ENCODE data around the gene INPP4B. TPM values are rescaled to one million over a fixed set of nuclear protein-coding genes. Genes with fewer than 3 reads are reported as not detected.

INPP4B gene
- total RNA-seq, 1 experiment from 2014 or later: 0.07 TPM

DNA sequence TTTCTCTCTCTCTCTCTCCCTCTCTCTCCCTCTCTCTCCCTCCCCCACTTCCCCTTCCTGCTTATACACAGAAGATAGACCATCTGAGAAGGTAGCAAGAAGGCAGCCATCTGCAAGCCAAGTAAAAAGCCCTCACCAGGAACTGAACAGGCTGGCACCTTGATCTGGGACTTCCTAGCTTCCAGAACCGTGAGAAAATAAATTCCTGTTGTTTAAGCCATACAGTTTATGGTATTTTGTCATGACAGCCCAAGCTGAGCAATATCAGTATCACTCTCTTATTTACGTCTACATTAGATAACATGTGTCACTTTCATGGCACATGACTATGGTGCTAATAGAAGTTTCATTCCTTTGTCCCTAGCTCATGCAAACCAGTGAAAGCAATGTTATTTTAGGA, 581.1 kb downstream of the INPP4B start:
- no peak overlapping the region for H2BK12ac ChIP-seq (ENCODE audit: insufficient read length, low read depth, low read length)
- H3K27ac ChIP-seq (ENCODE audit: insufficient read length, low read depth, low read length): no peak overlapping the region
- no peak overlapping the region for H2BK20ac ChIP-seq (ENCODE audit: low read depth, low read length, poor library complexity, severe bottlenecking)

More for the DNA sequence above, 581.1 kb downstream of the INPP4B start:
- WGBS (ENCODE audit: extremely low coverage, insufficient read length, low lambda C conversion rate): no CpG with 5 or more reads among the region's 2 CpGs
- Mint-ChIP-seq H3K27ac (no peak overlapping the region), H3K9me3 (no peaks in the 10 kb centered on the region), H3K4me3 (no peak overlapping the region), H3K27me3 (ENCODE audit: low read depth) (no peaks in the 10 kb centered on the region), H3K4me1 (peaks cover 15% of the 10 kb centered on the region in 2 experiments), H3K36me3 (ENCODE audit: insufficient read depth in 1 of 3, low read depth in 3 of 3) (no peaks in the 10 kb centered on the region)
- Histone ChIP-seq H2AK5ac (ENCODE audit: insufficient read length, low read length) (no peak overlapping the region), H3K9ac (ENCODE audit: extremely low read depth, insufficient read length, low read length) (no peak overlapping the region), H3K18ac (ENCODE audit: insufficient read length, low read depth, low read length) (no peak overlapping the region), H3K4me2 (ENCODE audit: insufficient read depth, insufficient read length, low read length) (no peak overlapping the region), H2BK120ac (ENCODE audit: low read depth, low read length, poor library complexity, severe bottlenecking) (no peak overlapping the region), H2BK15ac (ENCODE audit: low read depth, low read length) (no peak overlapping the region), H3K23ac (ENCODE audit: insufficient read length, low read depth, low read length) (no peak overlapping the region), H3K27me3 (ENCODE audit: insufficient read depth, low read length) (no peaks in the 10 kb centered on the region), H3K9me3 (ENCODE audit: control insufficient read depth, low read depth, low read length) (no peaks in the 10 kb centered on the region), H4K5ac (ENCODE audit: insufficient read length, low read depth, low read length) (no peak overlapping the region), H3T11ph (ENCODE audit: low read length) (no peak overlapping the region), H4K91ac (ENCODE audit: insufficient read length, low read depth, low read length) (no peak overlapping the region), H4K20me1 (ENCODE audit: control insufficient read depth, insufficient read depth, insufficient read length) (no peaks in the 10 kb centered on the region), H4K8ac (replicated peaks; ENCODE audit: insufficient read length, low read depth, low read length) (no peak overlapping the region), H3K14ac (ENCODE audit: insufficient read depth, low read length) (no peak overlapping the region), H2AFZ (ENCODE audit: low read length) (no peak overlapping the region), H3K79me2 (ENCODE audit: insufficient read depth, low read length) (no peaks in the 10 kb centered on the region), H3K79me1 (ENCODE audit: insufficient read depth, low read depth, low read length, poor library complexity, severe bottlenecking) (no peaks in the 10 kb centered on the region), H3K4me1 (ENCODE audit: insufficient read depth, low read length) (no peaks in the 10 kb centered on the region), H3K23me2 (ENCODE audit: insufficient read length, low read depth, low read length, poor library complexity, severe bottlenecking) (no peaks in the 10 kb centered on the region), H2BK5ac (ENCODE audit: insufficient read length, low read length) (no peak overlapping the region), H3K4ac (ENCODE audit: low read depth, low read length) (no peak overlapping the region), H3K56ac (ENCODE audit: insufficient read length, low read depth, low read length) (no peak overlapping the region)
- TF ChIP-seq, protein P1, sequence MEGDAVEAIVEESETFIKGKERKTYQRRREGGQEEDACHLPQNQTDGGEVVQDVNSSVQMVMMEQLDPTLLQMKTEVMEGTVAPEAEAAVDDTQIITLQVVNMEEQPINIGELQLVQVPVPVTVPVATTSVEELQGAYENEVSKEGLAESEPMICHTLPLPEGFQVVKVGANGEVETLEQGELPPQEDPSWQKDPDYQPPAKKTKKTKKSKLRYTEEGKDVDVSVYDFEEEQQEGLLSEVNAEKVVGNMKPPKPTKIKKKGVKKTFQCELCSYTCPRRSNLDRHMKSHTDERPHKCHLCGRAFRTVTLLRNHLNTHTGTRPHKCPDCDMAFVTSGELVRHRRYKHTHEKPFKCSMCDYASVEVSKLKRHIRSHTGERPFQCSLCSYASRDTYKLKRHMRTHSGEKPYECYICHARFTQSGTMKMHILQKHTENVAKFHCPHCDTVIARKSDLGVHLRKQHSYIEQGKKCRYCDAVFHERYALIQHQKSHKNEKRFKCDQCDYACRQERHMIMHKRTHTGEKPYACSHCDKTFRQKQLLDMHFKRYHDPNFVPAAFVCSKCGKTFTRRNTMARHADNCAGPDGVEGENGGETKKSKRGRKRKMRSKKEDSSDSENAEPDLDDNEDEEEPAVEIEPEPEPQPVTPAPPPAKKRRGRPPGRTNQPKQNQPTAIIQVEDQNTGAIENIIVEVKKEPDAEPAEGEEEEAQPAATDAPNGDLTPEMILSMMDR (conservative IDR thresholded peaks at IDR 0.05): no peak
- no peak for DNase-seq

All from H9 (cell line).